H1 (cell line): Measurements from ENCODE around the gene TAOK1. TPM values are rescaled to one million over a fixed set of nuclear protein-coding genes. Genes with fewer than 3 reads are reported as not detected.

ENCODE experiments used
- BCL11A ChIP-seq, 2 experiments: IDR thresholded peaks; one replicate each; pipeline ENCODE4 v1.6.1; 2011; ENCODE audit warnings: low read depth in 2 of 2, low read length in 2 of 2, mild to moderate bottlenecking in 2 of 2
- EZH2 ChIP-seq: fragments of 200-600 bp; sonication (generic); IDR thresholded peaks from 2 replicates; pipeline ENCODE4 v1.7.1; 2012; ENCODE audit warnings: low read depth, mild to moderate bottlenecking, moderate library complexity, low read length, inconsistent platforms; ENCODE audit not compliant: severe bottlenecking
- SUZ12 ChIP-seq: fragments of 200-600 bp; sonication (generic); IDR thresholded peaks from 2 replicates; pipeline ENCODE4 v1.6.1; 2012; ENCODE audit warnings: mild to moderate bottlenecking, inconsistent platforms, low read length, moderate library complexity, mixed read lengths
- TAF1 ChIP-seq: IDR thresholded peaks from 2 replicates; pipeline ENCODE4 v1.6.1; 2011; ENCODE audit warnings: mild to moderate bottlenecking, low read depth, low read length
- polyA plus RNA-seq, 7 experiments: library from polyadenylated mRNA; depleted of rRNA in 3 of 7; stranded (reverse) in 5 of 7; unstranded in 2 of 7; fragments of >200 nt in 5 of 7; fragments of 200-250 nt in 2 of 7; gene quantifications; 1 replicate in 5 of 7; 2 replicates in 1 of 7; 4 replicates in 1 of 7; pipeline versions ENCODE4 v1.2.1 to v1.2.3, GENCODE V29; 2011 to 2013; ENCODE audit warnings: missing spikeins in 2 of 7, mixed read lengths in 2 of 7
- total RNA-seq: library from RNA; stranded (reverse); fragmentation: NEBNext Ultra II Directional; extraction: Animal tissue kit (Norgen Biotek cat#: 25700); gene quantifications from 2 replicates; pipeline ENCODE4 v1.2.1, GENCODE V29; 2021
- TF ChIP-seq, protein P1 (sequence below): IDR thresholded peaks from 2 replicates; pipeline ENCODE4 v1.6.1; 2012; ENCODE audit warnings: inconsistent platforms
- TF ChIP-seq, protein P2 (sequence below): fragments of 300-600 bp; sonication (generic); IDR thresholded peaks from 2 replicates; pipeline ENCODE4 v1.7.1; 2012; ENCODE audit warnings: low read length, moderate library complexity, mild to moderate bottlenecking, inconsistent platforms; ENCODE audit not compliant: insufficient replicate concordance

TAOK1 gene
- total and polyA plus RNA-seq, 2 of the 8 experiments (the other 6 are each of a cell fraction or from before 2014, with no cell fraction given) = 12.2 to 90.6 TPM

DNA sequence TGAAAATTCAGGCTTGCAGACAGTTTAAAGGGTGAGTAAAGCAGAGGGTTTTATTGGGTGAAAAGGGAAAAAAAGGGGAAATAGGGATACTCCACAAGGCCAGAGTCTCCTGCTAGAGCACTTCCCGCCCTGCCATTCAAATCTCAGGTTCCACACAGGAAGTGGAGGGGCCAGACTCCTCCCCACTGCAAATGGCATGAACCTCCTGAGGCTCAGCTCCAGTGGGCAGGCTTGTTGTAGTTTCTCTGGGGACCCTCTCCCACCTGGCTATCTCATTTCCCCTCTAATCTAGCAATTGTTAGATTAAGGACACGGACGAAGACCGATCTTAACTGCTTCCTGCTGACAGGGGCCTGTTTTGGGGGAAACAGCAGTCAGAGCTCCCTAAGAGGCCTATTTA, 43.4 kb downstream of the TAOK1 start (continued):
- TF ChIP-seq, protein P1, sequence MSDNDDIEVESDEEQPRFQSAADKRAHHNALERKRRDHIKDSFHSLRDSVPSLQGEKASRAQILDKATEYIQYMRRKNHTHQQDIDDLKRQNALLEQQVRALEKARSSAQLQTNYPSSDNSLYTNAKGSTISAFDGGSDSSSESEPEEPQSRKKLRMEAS = no peak
- TF ChIP-seq, protein P2, sequence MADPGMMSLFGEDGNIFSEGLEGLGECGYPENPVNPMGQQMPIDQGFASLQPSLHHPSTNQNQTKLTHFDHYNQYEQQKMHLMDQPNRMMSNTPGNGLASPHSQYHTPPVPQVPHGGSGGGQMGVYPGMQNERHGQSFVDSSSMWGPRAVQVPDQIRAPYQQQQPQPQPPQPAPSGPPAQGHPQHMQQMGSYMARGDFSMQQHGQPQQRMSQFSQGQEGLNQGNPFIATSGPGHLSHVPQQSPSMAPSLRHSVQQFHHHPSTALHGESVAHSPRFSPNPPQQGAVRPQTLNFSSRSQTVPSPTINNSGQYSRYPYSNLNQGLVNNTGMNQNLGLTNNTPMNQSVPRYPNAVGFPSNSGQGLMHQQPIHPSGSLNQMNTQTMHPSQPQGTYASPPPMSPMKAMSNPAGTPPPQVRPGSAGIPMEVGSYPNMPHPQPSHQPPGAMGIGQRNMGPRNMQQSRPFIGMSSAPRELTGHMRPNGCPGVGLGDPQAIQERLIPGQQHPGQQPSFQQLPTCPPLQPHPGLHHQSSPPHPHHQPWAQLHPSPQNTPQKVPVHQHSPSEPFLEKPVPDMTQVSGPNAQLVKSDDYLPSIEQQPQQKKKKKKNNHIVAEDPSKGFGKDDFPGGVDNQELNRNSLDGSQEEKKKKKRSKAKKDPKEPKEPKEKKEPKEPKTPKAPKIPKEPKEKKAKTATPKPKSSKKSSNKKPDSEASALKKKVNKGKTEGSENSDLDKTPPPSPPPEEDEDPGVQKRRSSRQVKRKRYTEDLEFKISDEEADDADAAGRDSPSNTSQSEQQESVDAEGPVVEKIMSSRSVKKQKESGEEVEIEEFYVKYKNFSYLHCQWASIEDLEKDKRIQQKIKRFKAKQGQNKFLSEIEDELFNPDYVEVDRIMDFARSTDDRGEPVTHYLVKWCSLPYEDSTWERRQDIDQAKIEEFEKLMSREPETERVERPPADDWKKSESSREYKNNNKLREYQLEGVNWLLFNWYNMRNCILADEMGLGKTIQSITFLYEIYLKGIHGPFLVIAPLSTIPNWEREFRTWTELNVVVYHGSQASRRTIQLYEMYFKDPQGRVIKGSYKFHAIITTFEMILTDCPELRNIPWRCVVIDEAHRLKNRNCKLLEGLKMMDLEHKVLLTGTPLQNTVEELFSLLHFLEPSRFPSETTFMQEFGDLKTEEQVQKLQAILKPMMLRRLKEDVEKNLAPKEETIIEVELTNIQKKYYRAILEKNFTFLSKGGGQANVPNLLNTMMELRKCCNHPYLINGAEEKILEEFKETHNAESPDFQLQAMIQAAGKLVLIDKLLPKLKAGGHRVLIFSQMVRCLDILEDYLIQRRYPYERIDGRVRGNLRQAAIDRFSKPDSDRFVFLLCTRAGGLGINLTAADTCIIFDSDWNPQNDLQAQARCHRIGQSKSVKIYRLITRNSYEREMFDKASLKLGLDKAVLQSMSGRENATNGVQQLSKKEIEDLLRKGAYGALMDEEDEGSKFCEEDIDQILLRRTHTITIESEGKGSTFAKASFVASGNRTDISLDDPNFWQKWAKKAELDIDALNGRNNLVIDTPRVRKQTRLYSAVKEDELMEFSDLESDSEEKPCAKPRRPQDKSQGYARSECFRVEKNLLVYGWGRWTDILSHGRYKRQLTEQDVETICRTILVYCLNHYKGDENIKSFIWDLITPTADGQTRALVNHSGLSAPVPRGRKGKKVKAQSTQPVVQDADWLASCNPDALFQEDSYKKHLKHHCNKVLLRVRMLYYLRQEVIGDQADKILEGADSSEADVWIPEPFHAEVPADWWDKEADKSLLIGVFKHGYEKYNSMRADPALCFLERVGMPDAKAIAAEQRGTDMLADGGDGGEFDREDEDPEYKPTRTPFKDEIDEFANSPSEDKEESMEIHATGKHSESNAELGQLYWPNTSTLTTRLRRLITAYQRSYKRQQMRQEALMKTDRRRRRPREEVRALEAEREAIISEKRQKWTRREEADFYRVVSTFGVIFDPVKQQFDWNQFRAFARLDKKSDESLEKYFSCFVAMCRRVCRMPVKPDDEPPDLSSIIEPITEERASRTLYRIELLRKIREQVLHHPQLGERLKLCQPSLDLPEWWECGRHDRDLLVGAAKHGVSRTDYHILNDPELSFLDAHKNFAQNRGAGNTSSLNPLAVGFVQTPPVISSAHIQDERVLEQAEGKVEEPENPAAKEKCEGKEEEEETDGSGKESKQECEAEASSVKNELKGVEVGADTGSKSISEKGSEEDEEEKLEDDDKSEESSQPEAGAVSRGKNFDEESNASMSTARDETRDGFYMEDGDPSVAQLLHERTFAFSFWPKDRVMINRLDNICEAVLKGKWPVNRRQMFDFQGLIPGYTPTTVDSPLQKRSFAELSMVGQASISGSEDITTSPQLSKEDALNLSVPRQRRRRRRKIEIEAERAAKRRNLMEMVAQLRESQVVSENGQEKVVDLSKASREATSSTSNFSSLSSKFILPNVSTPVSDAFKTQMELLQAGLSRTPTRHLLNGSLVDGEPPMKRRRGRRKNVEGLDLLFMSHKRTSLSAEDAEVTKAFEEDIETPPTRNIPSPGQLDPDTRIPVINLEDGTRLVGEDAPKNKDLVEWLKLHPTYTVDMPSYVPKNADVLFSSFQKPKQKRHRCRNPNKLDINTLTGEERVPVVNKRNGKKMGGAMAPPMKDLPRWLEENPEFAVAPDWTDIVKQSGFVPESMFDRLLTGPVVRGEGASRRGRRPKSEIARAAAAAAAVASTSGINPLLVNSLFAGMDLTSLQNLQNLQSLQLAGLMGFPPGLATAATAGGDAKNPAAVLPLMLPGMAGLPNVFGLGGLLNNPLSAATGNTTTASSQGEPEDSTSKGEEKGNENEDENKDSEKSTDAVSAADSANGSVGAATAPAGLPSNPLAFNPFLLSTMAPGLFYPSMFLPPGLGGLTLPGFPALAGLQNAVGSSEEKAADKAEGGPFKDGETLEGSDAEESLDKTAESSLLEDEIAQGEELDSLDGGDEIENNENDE = no peak
- TF ChIP-seq BCL11A (IDR thresholded peaks at IDR 0.05; ENCODE audit: low read depth in 2 of 2, low read length in 2 of 2) (no peak), EZH2 (no peak), SUZ12 (no peak), TAF1 (no peak)
